DOHH2 (cell line): Measurements from ENCODE around the gene SLC29A3.

Experiments
- H3F3A ChIP-seq: fragments of 200-600 bp; sonication (generic), shearing (Covaris generic); 2 replicates; pipeline ENCODE4 v1.6.0; 2016; ENCODE audit warnings: antibody characterized with exemption, mild to moderate bottlenecking; ENCODE audit not compliant: control insufficient read depth, insufficient read depth
- H3K27ac ChIP-seq: fragments of 200-600 bp; sonication (generic); 2 replicates; pipeline ENCODE4 v1.5.1; 2014; ENCODE audit warnings: low read depth, mild to moderate bottlenecking, low read length, moderate library complexity
- H3K27me3 ChIP-seq: fragments of 200-600 bp; sonication (generic); 2 replicates; pipeline ENCODE4 v1.6.1; 2014; ENCODE audit warnings: mild to moderate bottlenecking, low read length, mixed read lengths; ENCODE audit not compliant: control insufficient read depth
- H3K36me3 ChIP-seq: fragments of 200-600 bp; sonication (generic); 2 replicates; pipeline ENCODE4 v1.6.1; 2014; ENCODE audit warnings: mild to moderate bottlenecking, low read length, moderate library complexity, mixed read lengths; ENCODE audit not compliant: control insufficient read depth
- H3K4me1 ChIP-seq: fragments of 200-600 bp; sonication (generic); 2 replicates; pipeline ENCODE4 v1.6.1; 2014; ENCODE audit warnings: mild to moderate bottlenecking, low read length, mixed read lengths; ENCODE audit not compliant: control insufficient read depth
- H3K4me2 ChIP-seq: fragments of 200-600 bp; sonication (generic); 2 replicates; pipeline ENCODE4 v1.6.0; 2014; ENCODE audit warnings: mild to moderate bottlenecking, low read length, moderate library complexity
- H3K4me3 ChIP-seq: fragments of 200-600 bp; sonication (generic); 2 replicates; pipeline ENCODE4 v1.5.1; 2014; ENCODE audit warnings: mild to moderate bottlenecking, low read length, mixed read lengths
- H3K79me2 ChIP-seq: fragments of 200-600 bp; sonication (generic); 2 replicates; pipeline ENCODE4 v1.6.1; 2014; ENCODE audit warnings: mild to moderate bottlenecking, low read length, mixed read lengths; ENCODE audit not compliant: control insufficient read depth
- H3K9me2 ChIP-seq: fragments of 200-600 bp; sonication (generic); replicated peaks from 2 replicates; pipeline ENCODE4 v1.6.1; 2014; ENCODE audit warnings: mild to moderate bottlenecking, low read length, mixed read lengths; ENCODE audit not compliant: control insufficient read depth
- H3K9me3 ChIP-seq: fragments of 200-600 bp; sonication (generic); 2 replicates; pipeline ENCODE4 v1.6.1; 2014; ENCODE audit warnings: antibody characterized with exemption, low read length, mixed read lengths; ENCODE audit not compliant: control insufficient read depth, insufficient read depth
- H4K20me1 ChIP-seq: fragments of 200-600 bp; sonication (generic); 2 replicates; pipeline ENCODE4 v1.6.0; 2014; ENCODE audit warnings: low read depth, mild to moderate bottlenecking, antibody characterized with exemption, low read length, moderate library complexity; ENCODE audit not compliant: control insufficient read depth, insufficient read depth
- EZH2phosphoT487 ChIP-seq: fragments of 200-600 bp; sonication (generic); IDR thresholded peaks from 2 replicates; pipeline ENCODE4 v1.6.1; 2017; ENCODE audit warnings: borderline replicate concordance, mild to moderate bottlenecking, antibody characterized with exemption, low read length, moderate library complexity, mixed read lengths
- TF ChIP-seq, protein P1 (sequence below): fragments of 200-600 bp; sonication (generic); IDR thresholded peaks from one replicate; pipeline ENCODE4 v1.5.1; 2014; ENCODE audit warnings: antibody characterized with exemption, mild to moderate bottlenecking, low read depth, low read length; ENCODE audit not compliant: poor library complexity, severe bottlenecking

The SLC29A3 gene

GRCh38 chr10:71409516-71410104 is 90.6 kb downstream of the SLC29A3 start:
- Histone ChIP-seq H3K27me3 (0 out of 2 replicates have a peak, but pooled peaks cover 4% of the 10 kb centered on the region), H3K36me3 (no peaks in the 10 kb centered on the region), H3K4me2 (no peak overlapping the region), H3K4me1 (no peaks in the 10 kb centered on the region), H3K79me2 (no peaks in the 10 kb centered on the region), H3F3A (no peaks in the 10 kb centered on the region), H3K4me3 (no peak overlapping the region), H3K27ac (no peak overlapping the region), H4K20me1 (no peaks in the 10 kb centered on the region), H3K9me2 (no peaks in the 10 kb centered on the region), H3K9me3 (no peaks in the 10 kb centered on the region)
- no peak for TF ChIP-seq EZH2phosphoT487
- TF ChIP-seq, protein P1, sequence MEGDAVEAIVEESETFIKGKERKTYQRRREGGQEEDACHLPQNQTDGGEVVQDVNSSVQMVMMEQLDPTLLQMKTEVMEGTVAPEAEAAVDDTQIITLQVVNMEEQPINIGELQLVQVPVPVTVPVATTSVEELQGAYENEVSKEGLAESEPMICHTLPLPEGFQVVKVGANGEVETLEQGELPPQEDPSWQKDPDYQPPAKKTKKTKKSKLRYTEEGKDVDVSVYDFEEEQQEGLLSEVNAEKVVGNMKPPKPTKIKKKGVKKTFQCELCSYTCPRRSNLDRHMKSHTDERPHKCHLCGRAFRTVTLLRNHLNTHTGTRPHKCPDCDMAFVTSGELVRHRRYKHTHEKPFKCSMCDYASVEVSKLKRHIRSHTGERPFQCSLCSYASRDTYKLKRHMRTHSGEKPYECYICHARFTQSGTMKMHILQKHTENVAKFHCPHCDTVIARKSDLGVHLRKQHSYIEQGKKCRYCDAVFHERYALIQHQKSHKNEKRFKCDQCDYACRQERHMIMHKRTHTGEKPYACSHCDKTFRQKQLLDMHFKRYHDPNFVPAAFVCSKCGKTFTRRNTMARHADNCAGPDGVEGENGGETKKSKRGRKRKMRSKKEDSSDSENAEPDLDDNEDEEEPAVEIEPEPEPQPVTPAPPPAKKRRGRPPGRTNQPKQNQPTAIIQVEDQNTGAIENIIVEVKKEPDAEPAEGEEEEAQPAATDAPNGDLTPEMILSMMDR = no peak
